GM12801 (cell line): Measurements from ENCODE around the gene AKAP13.

Source experiments
- TF ChIP-seq, protein P1 (sequence below): IDR thresholded peaks from one replicate; pipeline ENCODE4 v1.5.1; 2011; ENCODE audit warnings: control low read depth; ENCODE audit not compliant: insufficient read length; ENCODE audit errors: extremely low read depth

Gene AKAP13

DNA sequence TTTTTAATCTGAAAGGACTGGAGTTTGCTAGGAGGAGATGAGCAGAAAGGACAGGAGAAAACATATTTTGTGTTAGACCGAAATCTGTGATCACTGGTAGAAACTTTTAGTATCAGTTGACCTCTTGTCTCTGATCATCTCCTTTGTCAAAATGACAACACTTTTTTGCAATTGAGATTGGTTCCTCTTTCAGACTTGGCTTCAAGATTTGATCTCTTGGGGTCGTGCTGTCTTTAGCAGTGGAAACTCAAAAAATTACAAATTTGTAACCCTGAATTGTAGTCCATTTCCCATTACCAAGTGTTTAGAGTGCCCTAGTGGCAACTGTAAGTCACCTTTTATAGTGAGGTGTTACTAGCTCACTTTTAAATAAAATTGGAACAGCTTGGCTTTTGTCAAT lies 306.9 kb downstream of the AKAP13 start:
- TF ChIP-seq, protein P1, sequence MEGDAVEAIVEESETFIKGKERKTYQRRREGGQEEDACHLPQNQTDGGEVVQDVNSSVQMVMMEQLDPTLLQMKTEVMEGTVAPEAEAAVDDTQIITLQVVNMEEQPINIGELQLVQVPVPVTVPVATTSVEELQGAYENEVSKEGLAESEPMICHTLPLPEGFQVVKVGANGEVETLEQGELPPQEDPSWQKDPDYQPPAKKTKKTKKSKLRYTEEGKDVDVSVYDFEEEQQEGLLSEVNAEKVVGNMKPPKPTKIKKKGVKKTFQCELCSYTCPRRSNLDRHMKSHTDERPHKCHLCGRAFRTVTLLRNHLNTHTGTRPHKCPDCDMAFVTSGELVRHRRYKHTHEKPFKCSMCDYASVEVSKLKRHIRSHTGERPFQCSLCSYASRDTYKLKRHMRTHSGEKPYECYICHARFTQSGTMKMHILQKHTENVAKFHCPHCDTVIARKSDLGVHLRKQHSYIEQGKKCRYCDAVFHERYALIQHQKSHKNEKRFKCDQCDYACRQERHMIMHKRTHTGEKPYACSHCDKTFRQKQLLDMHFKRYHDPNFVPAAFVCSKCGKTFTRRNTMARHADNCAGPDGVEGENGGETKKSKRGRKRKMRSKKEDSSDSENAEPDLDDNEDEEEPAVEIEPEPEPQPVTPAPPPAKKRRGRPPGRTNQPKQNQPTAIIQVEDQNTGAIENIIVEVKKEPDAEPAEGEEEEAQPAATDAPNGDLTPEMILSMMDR = no peak

GRCh38 chr15:85688711-85689110 lies 308.3 kb downstream of the AKAP13 start:
- TF ChIP-seq, protein P1 = no peak

- TF ChIP-seq, protein P1 = no peak
These were observed 309.3 kb downstream of the AKAP13 start for GRCh38 chr15:85689729-85690128.

- TF ChIP-seq, protein P1 = no peak
These were observed 310.3 kb downstream of the AKAP13 start for GRCh38 chr15:85690561-85691231.

DNA sequence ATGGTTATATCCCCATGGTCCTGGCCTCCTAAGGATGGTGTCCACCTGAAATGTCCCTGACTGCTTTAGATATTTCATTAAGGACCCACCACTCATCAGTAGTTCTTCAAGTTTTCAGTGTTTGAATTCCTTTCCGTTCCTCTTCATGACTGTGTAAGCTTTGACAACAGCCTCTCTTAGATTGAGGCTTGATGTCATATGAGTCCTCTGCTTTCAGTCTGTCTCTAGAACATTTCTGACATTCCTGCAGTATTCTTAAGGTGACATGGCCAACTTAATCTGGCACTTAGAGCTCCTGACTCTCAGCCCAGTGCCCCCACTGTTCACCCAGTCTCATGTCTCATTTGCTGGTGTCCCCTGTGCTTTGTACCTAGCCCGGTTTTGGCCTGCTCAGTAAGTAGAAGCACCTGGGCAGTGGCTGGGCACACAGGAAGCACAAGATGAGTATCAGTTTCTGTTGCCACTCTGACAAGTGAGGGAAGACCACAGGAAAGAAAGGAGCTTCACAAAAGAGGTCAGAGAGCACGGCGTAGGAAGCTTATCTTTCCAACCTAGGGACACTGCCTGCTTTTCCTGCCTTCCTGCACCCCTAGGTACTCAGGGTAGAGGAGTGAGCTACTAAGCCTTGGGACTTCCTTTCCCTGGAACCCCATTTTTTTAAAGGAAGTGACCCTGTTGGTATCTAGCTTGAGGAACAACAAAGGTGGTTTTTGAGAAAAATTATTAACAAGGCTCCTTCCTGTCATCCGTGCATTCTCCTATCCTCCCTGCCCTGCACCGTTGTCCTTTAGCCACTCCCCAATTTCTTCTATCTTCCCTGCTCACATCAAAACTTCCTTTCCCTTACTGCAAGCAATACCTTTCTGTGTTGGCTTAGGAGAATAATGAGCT lies 311.2 kb downstream of the AKAP13 start:
- TF ChIP-seq, protein P1 = no peak

GRCh38 chr15:85692321-85692720 lies 311.9 kb downstream of the AKAP13 start:
- TF ChIP-seq, protein P1 = no peak

- TF ChIP-seq, protein P1 = no peak
These were observed 312.5 kb downstream of the AKAP13 start for GRCh38 chr15:85692873-85693272.
